ENCODE results near the gene CSNK1G3.
"Not testable (repeated sequence)": the region's sequence is repeated elsewhere in the genome, so short reads cannot be mapped to it uniquely, and the experiment has no call there.

Gene CSNK1G3

DNA sequence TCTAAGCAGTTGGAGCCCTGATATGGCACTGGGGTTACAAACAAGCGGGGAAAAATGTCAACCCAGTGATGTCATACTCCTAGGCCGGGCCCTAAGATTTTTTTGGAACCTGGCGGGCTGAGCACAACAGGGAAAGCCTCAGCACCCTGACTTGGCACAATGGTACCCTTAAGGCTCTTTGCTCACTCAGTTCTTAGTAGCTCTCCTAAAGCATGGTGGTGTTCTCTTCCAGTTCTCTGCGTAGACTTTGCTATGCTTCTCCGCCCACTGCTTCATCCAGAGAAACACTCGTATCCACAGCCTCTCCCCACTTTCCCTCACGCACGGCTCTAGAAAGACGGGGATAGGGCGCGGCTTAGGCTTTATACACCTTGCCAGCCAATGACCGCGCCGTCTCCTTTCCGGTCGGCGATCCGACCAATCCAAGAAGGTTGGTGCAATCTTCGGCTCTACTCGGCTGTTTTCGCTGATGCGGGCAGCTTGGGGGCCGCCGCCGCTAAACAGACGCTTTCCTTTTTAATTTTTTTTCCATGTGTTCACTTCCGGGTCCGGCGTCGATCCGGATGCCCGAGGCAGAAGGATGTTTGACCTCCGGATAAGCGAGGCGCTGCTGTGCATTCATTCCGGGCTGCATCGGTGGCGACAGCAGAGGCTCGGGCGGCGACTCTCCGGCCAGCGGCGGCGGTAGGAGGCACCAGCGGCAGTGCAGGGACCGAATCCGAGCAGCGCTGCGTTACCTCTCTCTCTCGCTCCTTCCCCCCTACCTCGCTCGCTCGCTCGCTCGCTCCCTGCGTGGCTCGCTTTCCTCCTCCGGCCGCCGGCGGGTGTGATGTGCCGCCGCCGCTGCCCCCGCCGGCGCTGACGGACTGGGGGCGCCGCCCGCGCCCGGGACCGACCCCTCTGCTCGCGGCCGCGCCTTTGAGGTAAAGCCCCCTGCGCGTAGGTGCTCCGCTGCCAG lies at the start of gene CSNK1G3:
TSS of gene CSNK1G3 (plus strand) at position 530 of the 958 bp plus-strand sequence. CDS start 33,487 bp downstream, outside the sequence.
- peak within 1 kb of the TSS; percentile 93 for H3K4me3 ChIP-seq (ENCODE audit: low read depth, low read length)
- TF ChIP-seq, protein P1, sequence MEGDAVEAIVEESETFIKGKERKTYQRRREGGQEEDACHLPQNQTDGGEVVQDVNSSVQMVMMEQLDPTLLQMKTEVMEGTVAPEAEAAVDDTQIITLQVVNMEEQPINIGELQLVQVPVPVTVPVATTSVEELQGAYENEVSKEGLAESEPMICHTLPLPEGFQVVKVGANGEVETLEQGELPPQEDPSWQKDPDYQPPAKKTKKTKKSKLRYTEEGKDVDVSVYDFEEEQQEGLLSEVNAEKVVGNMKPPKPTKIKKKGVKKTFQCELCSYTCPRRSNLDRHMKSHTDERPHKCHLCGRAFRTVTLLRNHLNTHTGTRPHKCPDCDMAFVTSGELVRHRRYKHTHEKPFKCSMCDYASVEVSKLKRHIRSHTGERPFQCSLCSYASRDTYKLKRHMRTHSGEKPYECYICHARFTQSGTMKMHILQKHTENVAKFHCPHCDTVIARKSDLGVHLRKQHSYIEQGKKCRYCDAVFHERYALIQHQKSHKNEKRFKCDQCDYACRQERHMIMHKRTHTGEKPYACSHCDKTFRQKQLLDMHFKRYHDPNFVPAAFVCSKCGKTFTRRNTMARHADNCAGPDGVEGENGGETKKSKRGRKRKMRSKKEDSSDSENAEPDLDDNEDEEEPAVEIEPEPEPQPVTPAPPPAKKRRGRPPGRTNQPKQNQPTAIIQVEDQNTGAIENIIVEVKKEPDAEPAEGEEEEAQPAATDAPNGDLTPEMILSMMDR (IDR thresholded peaks at IDR 0.05; ENCODE audit: borderline replicate concordance, insufficient read depth, low read depth, low read length) = 0 out of 2 replicates have a peak, but pooled peaks have one; percentile 9

DNA sequence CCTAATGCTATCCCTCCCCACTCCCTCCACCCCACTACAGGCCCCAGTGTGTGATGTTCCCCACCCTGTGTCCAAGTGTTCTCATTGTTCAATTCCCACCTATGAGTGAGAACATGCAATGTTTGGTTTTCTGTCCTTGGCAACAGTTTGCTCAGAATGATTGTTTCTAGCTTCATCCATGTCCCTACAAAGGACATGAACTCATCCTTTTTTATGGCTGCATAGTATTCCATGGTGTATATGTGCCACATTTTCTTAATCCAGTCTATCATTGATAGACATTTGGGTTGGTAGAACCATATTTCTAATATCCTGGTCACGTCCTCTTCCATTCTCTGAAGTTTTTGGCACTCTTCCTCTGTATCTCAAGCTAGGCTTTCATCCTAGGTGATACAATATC lies 45.1 kb upstream of the CSNK1G3 start:
- H3K4me3 ChIP-seq (ENCODE audit: low read depth, low read length) = not testable (repeated sequence)

DNA sequence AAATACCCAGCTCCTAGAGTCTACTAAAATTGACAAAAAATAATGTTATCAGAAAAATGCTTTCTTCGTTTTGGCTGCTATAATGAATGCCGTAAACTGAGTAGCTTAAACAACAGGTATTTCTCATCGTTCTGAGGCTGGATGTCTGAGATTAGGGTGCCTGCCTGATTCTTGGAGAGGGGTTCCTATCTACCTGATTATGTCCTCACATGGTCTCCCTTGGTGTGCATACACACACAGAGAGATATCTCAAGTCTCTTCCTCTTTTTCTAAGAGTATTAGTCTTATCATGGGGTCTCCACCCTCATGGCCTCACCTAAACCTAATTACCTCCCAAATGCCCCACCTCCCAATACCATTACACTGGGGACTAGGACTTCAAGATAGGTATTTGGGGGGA lies 40.6 kb upstream of the CSNK1G3 start:
- TF ChIP-seq, protein P1 (IDR thresholded peaks at IDR 0.05; ENCODE audit: borderline replicate concordance, insufficient read depth, low read depth, low read length) = no peak

DNA sequence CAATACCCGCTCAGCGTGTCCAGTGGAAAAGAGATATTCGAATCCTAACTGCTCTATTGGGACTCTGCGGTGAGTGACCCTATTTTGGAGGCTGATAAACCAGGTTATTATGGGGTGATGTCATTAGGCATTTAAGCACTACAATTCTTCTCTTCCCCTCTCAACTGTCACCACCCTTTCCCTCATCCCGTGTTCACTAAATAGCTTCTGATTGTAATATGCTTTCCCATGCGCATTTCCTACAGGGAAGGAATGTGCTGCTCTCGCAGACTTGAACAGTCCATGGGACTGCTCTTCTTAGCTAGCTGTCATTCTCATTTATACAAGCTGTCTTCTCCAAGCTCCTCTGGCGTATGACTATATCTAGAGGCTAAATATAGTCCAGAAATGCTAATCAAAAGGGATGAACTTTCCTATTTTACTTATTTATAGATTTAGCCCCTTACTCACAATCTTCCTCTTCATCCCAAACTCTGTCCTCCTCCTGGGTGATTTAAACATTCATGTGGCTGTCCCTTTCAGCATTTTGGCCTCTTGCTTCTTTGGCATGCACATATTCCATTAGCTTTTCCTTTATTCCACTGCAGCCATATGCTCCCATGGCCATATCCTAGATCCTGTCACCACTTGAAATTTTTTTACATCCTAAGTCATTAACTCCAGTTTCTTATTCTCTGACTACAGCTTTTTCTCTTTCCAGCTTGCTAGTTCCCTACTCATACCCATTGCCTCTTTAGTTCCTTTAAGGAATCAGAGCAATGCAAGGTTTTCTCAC lies 39.6 kb upstream of the CSNK1G3 start:
- no peak overlapping the region for H3K4me3 ChIP-seq (ENCODE audit: low read depth, low read length)
- TF ChIP-seq, protein P1 (IDR thresholded peaks at IDR 0.05; ENCODE audit: borderline replicate concordance, insufficient read depth, low read depth, low read length) = no peak

More for the DNA sequence above, 40.6 kb upstream of the CSNK1G3 start:
- H3K4me3 ChIP-seq (ENCODE audit: low read depth, low read length) = no peak overlapping the region

DNA sequence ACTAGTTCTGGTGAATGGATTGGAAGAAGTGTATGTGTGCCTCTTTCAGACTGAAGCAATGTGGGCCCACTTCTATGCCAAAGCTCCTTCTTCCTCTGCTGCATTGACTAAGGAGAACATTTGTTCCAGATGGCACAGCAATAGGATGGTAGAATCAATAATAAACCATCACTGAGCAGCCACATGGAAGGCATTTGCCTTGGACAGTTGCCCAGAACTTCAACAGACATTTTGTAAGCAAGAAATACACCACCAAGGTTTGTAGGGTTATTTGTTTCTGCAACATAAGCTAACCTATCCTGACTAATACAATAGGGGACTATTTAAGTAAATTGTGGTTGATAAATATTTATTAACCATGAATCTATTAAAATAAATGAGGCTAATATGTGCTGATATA lies 37.7 kb upstream of the CSNK1G3 start:
- TF ChIP-seq, protein P1 (IDR thresholded peaks at IDR 0.05; ENCODE audit: borderline replicate concordance, insufficient read depth, low read depth, low read length) = no peak

DNA sequence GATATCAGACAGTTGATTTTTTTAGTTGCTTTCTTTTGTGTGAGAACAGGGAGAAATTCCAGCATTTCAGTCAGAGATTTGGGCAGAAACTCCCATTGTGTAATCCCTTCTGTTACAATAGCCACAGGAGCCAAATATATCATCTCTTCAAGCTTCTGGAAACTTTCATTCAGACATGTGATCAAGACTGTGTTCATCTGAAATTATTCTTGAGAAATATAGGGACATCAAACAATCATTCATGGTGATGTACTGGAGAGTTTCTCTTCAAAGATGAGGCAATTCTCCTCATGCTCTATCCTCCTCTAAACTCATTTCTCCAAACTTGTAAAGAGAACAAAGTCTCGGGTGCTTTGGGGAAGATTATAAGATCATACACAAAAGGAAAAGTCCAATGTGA lies 35.2 kb upstream of the CSNK1G3 start:
- H3K4me3 ChIP-seq (ENCODE audit: low read depth, low read length) = no peak overlapping the region
- TF ChIP-seq, protein P1 (IDR thresholded peaks at IDR 0.05; ENCODE audit: borderline replicate concordance, insufficient read depth, low read depth, low read length) = no peak

More for the DNA sequence above, 37.7 kb upstream of the CSNK1G3 start:
- H3K4me3 ChIP-seq (ENCODE audit: low read depth, low read length) = no peak overlapping the region

DNA sequence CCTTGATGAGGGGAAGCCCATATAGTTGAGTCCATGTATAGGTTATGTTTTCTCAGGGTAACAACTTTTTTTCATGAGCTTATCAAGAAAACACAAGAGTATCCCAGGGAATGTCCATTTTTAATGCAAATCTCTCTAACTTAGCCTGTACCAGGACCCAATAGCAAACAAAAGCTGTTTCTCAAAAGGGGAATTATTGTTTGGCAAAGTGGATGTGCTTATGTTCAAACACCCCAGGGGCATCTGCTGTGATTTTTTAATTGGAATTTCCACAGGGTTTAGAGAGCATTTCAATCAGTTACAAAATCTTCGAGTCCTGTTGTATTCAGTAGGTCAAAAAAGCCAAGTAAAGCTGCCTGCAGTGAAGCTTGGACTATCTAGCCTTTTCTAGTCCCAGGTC lies 33.4 kb upstream of the CSNK1G3 start:
- TF ChIP-seq, protein P1 (IDR thresholded peaks at IDR 0.05; ENCODE audit: borderline replicate concordance, insufficient read depth, low read depth, low read length) = no peak
- no peak overlapping the region for H3K4me3 ChIP-seq (ENCODE audit: low read depth, low read length)

All from GM12875 (cell line).